Vagina (tissue), 2 donors: ENCODE measurements around the gene LRRFIP2.
"Not testable (repeated sequence)": the region's sequence is repeated elsewhere in the genome, so short reads cannot be mapped to it uniquely, and the experiment has no call there.

Experiments
- POLR2A ChIP-seq, 2 donors: fragments of 450-650 bp; IDR thresholded peaks; one replicate each; pipeline ENCODE4 v1.6.1; 2017; ENCODE audit warnings: antibody characterized with exemption in 2 of 2, mild to moderate bottlenecking in 2 of 2, moderate library complexity in 2 of 2
- POLR2AphosphoS5 ChIP-seq, 2 donors: sonication (generic); formaldehyde crosslinking; IDR thresholded peaks; one replicate each; pipeline ENCODE4 v1.9.0; 2017; ENCODE audit warnings: antibody characterized with exemption in 2 of 2, mild to moderate bottlenecking in 2 of 2, low read depth in 1 of 2; ENCODE audit not compliant: insufficient read depth in 1 of 2

DNA sequence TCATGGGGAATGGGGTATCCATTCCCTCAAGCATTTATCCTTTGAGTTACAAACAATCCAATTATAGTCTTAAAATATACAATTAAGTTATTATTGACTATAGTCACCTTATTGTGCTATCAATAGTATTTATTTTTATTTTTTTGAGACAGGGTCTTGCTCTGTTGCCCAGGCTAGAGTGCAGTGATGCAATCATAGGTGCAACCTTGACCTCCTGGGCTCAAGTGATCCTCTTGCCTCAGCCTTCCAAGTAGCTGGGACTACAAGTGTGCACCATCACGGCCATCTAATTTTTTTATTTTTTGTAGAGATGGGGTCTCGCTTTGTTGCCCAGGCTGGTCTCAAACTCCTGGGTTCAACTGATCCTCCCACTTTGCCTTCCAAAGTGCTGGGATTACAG is 48.2 kb upstream of the LRRFIP2 start:
- not testable (repeated sequence) for TF ChIP-seq POLR2AphosphoS5 (IDR thresholded peaks at IDR 0.05; ENCODE audit: insufficient read depth in 1 of 2, low read depth in 1 of 2); POLR2A (IDR thresholded peaks at IDR 0.05)
